SK-N-MC (cell line): ENCODE results near the gene PLGRKT.

Experiments
- EZH2 ChIP-seq: fragments of 200-600 bp; sonication (generic); IDR thresholded peaks from one replicate; pipeline ENCODE4 v1.6.1; 2017; ENCODE audit warnings: antibody characterized with exemption
- POLR2AphosphoS5 ChIP-seq: IDR thresholded peaks from 2 replicates; pipeline ENCODE4 v1.6.1; 2012; ENCODE audit warnings: mild to moderate bottlenecking, low read depth, low read length, borderline replicate concordance

DNA sequence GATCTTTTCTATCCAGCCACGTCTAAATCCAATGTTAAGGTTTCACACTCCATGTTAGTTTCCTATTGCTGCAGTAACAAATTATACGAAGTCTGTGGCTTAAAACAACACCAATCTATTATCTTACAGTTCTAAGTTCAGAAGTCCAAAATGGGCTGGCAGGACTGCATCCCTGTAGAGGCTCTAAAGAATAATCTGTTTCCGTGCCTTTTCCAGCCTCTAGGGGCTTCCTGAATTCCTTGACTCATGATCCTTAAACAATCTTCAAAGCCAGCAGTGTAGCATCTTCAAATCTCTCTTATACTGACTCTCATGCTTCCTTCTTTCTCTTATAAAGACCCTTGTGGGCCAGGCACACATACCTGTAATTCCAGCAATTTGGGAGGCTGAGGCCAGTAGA lies 6.8 kb downstream of the PLGRKT start:
- TF ChIP-seq POLR2AphosphoS5 (no peak), EZH2 (no peak)
